ENCODE results near the gene AMER1. TPM values are rescaled to one million over a fixed set of nuclear protein-coding genes. Genes with fewer than 3 reads are reported as not detected.

AMER1 gene
- total RNA-seq, 6 experiments from 2014 or later, result 1.6 to 2.1 (median 2.0) TPM

GRCh38 chrX:64206556-64207162 is 1.2 kb upstream of the AMER1 start:
- Mint-ChIP-seq H3K27ac (peak overlapping the region; percentile 94), H3K9me3 (no peaks in the 10 kb centered on the region), H3K4me3 (peak overlapping the region; percentile 89), H3K27me3 (ENCODE audit: insufficient read depth) (no peaks in the 10 kb centered on the region; the same call in 1 of the 2 replicates), H3K4me1 (ENCODE audit: low read depth) (peaks cover 34% of the 10 kb centered on the region), H3K36me3 (ENCODE audit: low read depth) (no peaks in the 10 kb centered on the region)
- no peak for TF ChIP-seq CTCF (IDR thresholded peaks at IDR 0.05)
- DNase-seq, result no peak

GRCh38 chrX:64205735-64206501 is 410 bp upstream of the AMER1 start:
- peak overlapping the region; percentile 94 for H3K27ac Mint-ChIP-seq
- no peaks in the 10 kb centered on the region for H3K36me3 Mint-ChIP-seq (ENCODE audit: low read depth)
- peaks cover 34% of the 10 kb centered on the region for H3K4me1 Mint-ChIP-seq (ENCODE audit: low read depth)
- no peak; the same call in 1 of the 2 replicates for TF ChIP-seq CTCF (IDR thresholded peaks at IDR 0.05)
- H3K4me3 Mint-ChIP-seq, result peak overlapping the region; percentile 89
- H3K27me3 Mint-ChIP-seq (ENCODE audit: insufficient read depth), result no peaks in the 10 kb centered on the region; the same call in 1 of the 2 replicates
- peak; percentile 90 for DNase-seq
- H3K9me3 Mint-ChIP-seq, result no peaks in the 10 kb centered on the region

GRCh38 chrX:64204701-64205440 is 637 bp downstream of the AMER1 start:
- H3K4me1 Mint-ChIP-seq (ENCODE audit: low read depth), result peaks cover 34% of the 10 kb centered on the region
- no peaks in the 10 kb centered on the region for H3K9me3 Mint-ChIP-seq
- no peaks in the 10 kb centered on the region for H3K36me3 Mint-ChIP-seq (ENCODE audit: low read depth)
- peak overlapping the region; percentile 75 for H3K27ac Mint-ChIP-seq
- no peaks in the 10 kb centered on the region; the same call in 1 of the 2 replicates for H3K27me3 Mint-ChIP-seq (ENCODE audit: insufficient read depth)
- peak overlapping the region; percentile 89 for H3K4me3 Mint-ChIP-seq
- DNase-seq, result no peak
- TF ChIP-seq CTCF (IDR thresholded peaks at IDR 0.05), result no peak

GRCh38 chrX:64204252-64204651 is 1.3 kb downstream of the AMER1 start:
- peak overlapping the region; percentile 75 for H3K27ac Mint-ChIP-seq

More at GRCh38 chrX:64204252-64204651, 1.3 kb downstream of the AMER1 start:
- peaks cover 34% of the 10 kb centered on the region for H3K4me1 Mint-ChIP-seq (ENCODE audit: low read depth)
- DNase-seq, result no peak
- TF ChIP-seq CTCF (IDR thresholded peaks at IDR 0.05), result no peak
- no peaks in the 10 kb centered on the region for H3K36me3 Mint-ChIP-seq (ENCODE audit: low read depth)
- peak overlapping the region; percentile 88 for H3K4me3 Mint-ChIP-seq
- no peaks in the 10 kb centered on the region for H3K9me3 Mint-ChIP-seq
- H3K27me3 Mint-ChIP-seq (ENCODE audit: insufficient read depth), result no peaks in the 10 kb centered on the region; the same call in 1 of the 2 replicates

All from HFFc6 (cell line).